ENCODE data around the gene SF3B5.
"Not testable (repeated sequence)": the region's sequence is repeated elsewhere in the genome, so short reads cannot be mapped to it uniquely, and the experiment has no call there.

Gene SF3B5

DNA sequence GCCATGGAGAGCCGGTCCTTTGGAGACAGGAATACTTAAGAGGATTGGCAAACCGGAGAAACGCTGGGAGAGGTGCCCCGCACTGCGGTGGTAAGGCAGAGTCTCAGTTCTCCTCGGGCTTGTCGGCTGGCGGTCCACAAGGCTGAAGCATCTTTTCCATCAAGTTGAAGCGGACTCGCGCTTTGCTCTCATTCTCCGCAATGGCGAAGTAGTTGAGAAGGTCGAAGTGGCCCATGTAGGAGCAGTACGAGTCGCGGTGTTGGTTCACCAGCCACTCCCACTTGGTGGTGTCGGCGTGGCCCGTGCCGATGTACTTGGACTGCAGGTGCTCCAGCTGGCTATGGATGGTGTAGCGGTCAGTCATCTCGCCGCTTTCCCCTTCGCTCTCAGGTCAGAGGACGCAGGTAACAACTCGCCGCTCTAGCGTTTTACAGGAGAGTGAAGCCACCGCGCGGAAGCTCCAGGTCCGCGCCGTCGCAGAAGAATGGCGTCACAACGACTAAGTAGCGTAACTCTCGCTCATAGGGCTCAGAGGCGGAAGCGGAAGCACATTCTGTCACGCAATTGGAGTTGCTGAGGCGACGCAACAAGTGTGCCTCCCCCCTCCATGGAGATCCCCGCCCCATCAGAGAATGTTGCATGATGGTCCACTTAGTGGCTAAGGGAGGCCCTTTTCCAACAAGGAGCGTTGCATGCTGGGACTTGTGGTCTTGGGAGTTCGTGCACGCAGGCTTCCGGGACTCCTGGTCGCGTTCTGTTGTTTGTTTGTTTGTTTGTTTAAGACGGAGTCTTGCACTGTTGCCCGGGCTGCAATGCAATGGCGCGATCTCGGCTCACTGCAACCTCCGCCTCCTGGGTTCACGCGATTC, at the start of gene SF3B5:
SF3B5 (minus strand) TSS at position 440 of the 869 bp plus-strand sequence; CDS start at position 364, 76 bp downstream.
- peak; percentile 59 to 99 (median 97) for DNase-seq

- no peak for DNase-seq
These were observed 49.6 kb upstream of the SF3B5 start for GRCh38 chr6:144144996-144145395.

GRCh38 chr6:144143878-144144277, 48.5 kb upstream of the SF3B5 start:
- DNase-seq = no peak

DNA sequence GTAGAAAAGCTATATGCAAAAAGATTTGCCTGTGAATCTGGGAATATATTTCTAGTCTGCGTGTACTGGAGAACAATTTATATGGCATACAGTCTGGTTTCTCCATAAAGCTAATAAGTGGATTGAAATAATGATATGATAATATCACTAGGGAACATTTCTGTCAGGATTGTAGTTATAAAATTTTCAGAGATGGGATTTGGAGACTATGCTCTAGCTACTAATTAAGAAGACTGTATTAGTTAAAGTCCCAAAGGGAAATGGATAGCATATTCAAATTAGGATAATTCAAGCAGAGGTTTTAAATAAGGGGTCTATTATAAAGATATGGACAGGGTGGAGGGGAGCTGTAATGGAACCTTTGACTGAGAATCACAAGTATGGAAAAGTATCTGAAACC, 47.7 kb upstream of the SF3B5 start:
- no peak for DNase-seq

DNA sequence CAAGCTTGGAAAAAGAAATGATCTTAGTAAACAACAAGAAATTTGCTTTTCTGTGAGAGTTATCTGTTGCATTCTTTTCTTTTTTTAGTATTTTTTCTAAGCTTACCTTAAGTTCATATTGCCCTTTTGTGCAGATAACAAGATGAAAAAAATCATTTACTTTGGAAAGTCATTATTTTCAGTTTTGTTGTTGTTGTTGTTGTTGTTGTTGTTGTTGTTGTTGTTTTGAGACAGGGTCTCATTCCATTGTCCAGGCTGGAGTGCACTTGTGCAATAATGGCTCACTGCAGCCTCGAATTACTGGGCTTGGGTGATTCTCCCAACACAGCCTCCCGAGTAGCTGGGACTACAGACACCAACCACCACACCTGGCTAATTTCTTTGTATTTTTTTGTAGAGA, 46.1 kb upstream of the SF3B5 start:
- no peak for DNase-seq

DNA sequence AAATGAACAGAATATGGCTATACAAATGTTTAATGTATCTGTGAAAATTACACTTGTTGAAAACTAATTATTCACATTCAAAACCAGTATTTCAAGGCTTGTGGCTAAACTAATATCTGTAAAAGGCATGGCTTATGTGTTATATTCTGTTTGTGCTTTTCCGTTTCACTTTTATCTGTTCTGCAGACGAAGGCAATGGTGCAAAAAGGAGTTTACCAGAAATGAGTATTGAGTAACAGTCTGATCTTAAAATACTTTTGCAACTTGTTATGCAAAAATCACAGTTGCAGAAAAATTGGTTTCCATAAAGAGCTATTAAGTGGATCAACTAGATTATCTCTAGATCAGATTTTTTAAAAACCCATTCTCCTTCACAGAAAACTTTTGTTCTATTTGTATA, 45.5 kb upstream of the SF3B5 start:
- no peak for DNase-seq

DNA sequence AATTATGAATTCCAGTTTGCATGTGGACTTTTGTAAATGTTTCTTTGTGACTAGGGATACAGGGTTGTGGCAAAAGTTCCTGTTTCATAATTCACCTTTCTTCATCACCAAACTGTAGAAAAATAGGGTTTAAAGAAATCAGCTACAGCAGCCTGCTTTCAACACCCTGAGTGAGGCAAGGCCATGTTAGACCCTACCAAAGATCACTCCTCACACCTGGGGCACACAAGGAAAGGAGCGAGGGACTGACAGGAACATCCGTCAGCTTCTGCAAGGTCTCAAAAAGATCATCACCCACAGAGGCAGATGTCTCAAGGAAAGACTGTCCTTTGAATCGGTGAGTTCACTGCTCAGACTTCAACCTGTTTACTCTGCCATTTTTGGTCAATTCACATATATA, 44.4 kb upstream of the SF3B5 start:
- no peak for DNase-seq

GRCh38 chr6:144138542-144138941, 43.2 kb upstream of the SF3B5 start:
- no peak for DNase-seq

- no peak for DNase-seq
These were observed 39.4 kb upstream of the SF3B5 start for GRCh38 chr6:144134737-144135136.

GRCh38 chr6:144134176-144134575, 38.8 kb upstream of the SF3B5 start:
- no peak for DNase-seq

DNA sequence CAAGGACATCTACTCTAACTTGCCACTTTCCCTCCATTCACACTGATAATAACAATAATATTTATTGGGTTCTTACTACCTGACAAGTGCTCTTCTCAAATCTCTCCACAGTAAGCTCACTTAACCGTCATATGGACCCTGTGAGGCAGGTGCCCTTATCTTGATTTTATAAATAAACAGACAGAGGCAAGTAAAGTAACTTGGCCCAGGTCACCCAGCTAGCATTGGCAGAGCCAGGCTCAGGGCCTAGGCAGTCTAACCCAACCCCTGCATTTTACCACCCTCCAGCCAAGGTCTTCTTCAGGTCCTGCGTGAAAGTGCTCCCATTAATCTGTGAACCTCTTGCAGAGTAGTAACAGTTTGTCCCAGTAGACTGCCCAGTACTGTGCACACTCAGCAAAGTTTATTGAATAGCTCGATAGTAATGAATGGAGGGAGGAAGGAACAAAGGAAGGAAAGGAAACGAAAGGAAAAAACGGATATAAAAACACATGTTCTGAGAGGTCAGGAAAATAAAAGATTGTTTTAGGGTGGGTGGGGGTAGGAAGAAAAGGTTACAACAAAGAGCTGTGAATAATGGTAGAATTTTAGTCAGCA, 38.0 kb upstream of the SF3B5 start:
- DNase-seq = no peak

DNA sequence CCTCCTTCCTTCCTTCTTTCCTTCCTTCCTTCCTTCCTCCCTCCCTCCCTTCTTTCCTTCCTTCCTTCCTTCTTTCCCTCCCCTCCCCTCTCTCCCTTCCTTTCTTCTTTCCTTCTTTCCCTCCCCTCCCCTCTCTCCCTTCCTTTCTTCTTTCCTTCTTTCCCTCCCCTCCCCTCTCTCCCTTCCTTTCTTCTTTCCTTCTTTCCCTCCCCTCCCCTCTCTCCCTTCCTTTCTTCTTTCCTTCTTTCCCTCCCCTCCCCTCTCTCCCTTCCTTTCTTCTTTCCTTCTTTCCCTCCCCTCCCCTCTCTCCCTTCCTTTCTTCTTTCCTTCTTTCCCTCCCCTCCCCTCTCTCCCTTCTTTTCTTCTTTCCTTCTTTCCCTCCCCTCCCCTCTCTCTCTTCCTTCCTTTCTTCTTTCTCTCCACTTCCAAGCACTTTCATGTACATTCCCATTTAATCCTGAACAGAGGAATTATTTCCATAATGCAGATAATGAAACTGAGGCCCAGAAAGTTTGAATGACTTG, 36.9 kb upstream of the SF3B5 start:
- DNase-seq = not testable (repeated sequence)

- no peak for DNase-seq
These were observed 35.9 kb upstream of the SF3B5 start for GRCh38 chr6:144131248-144131709.

- no peak for DNase-seq
These were observed 34.1 kb upstream of the SF3B5 start for GRCh38 chr6:144129469-144129868.

GRCh38 chr6:144127097-144127496, 31.7 kb upstream of the SF3B5 start:
- DNase-seq = no peak

GRCh38 chr6:144123836-144124235, 28.5 kb upstream of the SF3B5 start:
- DNase-seq = no peak

DNA sequence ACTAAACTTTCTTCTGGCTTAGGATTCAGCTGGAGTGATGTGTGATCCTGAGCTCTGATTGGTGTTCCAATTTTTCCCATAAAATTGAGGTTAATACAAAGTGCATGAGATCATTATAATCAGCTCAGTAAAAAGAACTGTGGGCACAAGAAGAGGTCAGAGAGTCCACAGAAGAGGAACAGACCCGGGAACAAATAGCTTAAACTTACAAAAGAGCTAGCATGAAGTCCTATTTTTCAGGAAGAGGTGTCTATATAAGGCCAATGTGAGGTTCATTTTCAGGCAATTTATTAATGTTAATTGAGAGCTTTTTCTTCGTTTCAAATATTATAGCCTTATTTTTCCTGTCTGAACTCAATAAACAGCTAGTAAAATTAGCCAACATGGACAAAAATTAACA, 28.0 kb upstream of the SF3B5 start:
- DNase-seq = no peak

DNA sequence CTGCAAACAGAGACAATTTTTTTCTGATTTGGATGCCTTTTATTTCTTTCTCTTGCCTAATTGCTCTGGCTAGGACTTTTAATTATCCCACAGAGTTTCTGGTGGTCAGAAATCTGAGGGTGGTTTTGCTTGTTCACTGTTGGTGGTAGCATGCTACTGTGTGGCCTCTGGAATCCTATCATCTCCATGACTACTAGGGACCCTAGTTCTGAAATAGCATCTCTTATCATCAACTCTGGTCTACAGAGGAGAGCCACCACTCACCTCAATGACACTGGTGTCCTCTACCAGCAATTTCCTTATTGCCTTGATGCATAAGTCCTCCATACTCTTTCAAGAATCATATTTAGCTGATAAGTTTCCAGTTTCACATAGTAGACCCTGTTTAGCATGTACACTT, 27.5 kb upstream of the SF3B5 start:
- no peak for DNase-seq

- no peak for DNase-seq
These were observed 24.0 kb upstream of the SF3B5 start for GRCh38 chr6:144119376-144119775.

DNA sequence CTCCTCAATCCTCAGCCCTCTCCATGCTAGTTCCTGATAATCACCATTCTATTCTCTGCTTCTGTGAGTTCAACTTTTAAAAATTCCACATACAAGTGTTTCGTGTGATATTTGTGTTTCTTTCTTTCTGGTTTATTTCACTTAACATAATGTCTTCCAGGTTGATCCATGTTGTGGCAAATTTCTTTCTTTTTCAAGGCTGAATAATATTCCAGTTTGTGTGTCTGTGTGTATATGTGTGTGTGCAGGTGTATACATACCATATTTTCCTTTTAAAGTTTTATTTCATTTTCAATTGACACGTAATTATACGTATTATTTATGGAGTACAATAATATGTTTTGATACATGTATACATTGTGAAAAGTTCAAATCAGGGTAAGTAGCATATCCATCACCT, 19.8 kb upstream of the SF3B5 start:
- no peak for DNase-seq

DNA sequence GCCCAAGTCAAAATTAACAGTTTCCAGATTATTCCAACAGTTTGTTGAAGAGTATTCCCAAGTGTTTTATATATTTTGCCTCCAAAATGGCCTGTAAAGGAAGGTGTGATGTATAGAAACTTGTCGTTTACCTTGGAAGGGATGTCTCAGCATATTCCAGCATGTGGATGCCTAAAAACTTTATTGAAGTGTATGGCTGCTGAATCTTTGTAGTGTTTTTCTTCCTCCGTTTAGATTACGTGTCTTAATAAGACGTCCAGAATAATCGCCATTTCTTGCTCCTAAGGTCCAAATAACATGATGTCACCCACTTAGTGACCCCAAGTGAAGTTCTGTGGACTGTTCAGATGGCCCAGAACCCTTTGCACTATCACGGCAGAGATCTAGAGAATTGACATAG, 18.0 kb upstream of the SF3B5 start:
- DNase-seq = no peak

DNA sequence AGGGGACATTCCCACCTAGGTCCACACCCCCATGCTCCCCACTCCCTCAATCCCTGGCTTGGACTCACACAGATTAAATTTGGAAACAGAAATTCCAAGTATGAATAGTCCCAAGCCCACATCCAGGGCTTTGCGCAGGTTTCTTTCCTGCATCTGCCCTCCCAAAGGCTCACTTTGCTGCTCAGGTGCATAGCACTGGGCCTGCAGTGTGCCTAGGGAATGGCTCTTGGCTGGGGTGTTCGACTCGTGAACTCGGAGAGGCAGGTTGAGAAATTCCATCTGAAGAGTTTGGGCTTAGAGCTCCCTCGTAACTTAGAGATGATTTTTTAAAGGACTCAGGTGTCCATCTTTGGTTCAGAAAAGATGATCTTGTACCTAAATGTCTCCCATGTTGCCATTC, 14.8 kb upstream of the SF3B5 start:
- no peak for DNase-seq

- no peak for DNase-seq
These were observed 10.8 kb upstream of the SF3B5 start for GRCh38 chr6:144106206-144106605.
